K562 (cell line): Measurements from ENCODE around the gene FRK. TPM values are rescaled to one million over a fixed set of nuclear protein-coding genes. Genes with fewer than 3 reads are reported as not detected.

Experiments used
- CEBPZ ChIP-seq: fragments of 150-350 bp; IDR thresholded peaks from 2 replicates; pipeline ENCODE4 v1.6.1; 2014; ENCODE audit warnings: low read depth, mild to moderate bottlenecking, low read length, borderline replicate concordance
- HLTF ChIP-seq: fragments of 450-650 bp; IDR thresholded peaks from 2 replicates; pipeline ENCODE4 v1.6.1; 2016
- HOMEZ ChIP-seq: fragments of 250-450 bp; sonication (Bioruptor Pico); IDR thresholded peaks from 2 replicates; pipeline ENCODE4 v1.4.0; 2020; ENCODE audit warnings: mild to moderate bottlenecking, moderate library complexity
- KLF6 ChIP-seq: fragments of 250-450 bp; sonication (Bioruptor Pico); IDR thresholded peaks from 2 replicates; pipeline ENCODE4 v1.4.0; 2020; ENCODE audit warnings: mild to moderate bottlenecking, moderate library complexity, borderline replicate concordance
- MCM3 ChIP-seq: fragments of 450-650 bp; IDR thresholded peaks from 2 replicates; pipeline ENCODE4 v1.6.1; 2016
- POLR2G ChIP-seq: fragments of 200-400 bp; formaldehyde crosslinking; IDR thresholded peaks from 2 replicates; pipeline ENCODE4 v1.6.1; 2017; ENCODE audit warnings: low read depth, mild to moderate bottlenecking, antibody characterized with exemption, low read length, moderate library complexity
- POLR2H ChIP-seq: IDR thresholded peaks from 2 replicates; pipeline ENCODE4 v1.6.1; 2016; ENCODE audit warnings: missing genetic modification characterization, low read depth, mild to moderate bottlenecking, control low read depth, missing compliant biosample characterization, moderate library complexity
- PURB ChIP-seq: sonication (generic); formaldehyde crosslinking; IDR thresholded peaks from 2 replicates; pipeline ENCODE4 v1.9.0; 2021; ENCODE audit warnings: low read depth, mild to moderate bottlenecking, missing genetic modification reagents
- RBBP5 ChIP-seq: fragments of 200-600 bp; sonication (generic); IDR thresholded peaks from 2 replicates; pipeline ENCODE4 v1.6.1; 2012; ENCODE audit warnings: borderline replicate concordance, mild to moderate bottlenecking, low read length, control low read depth, inconsistent platforms; ENCODE audit not compliant: insufficient read depth, poor library complexity, severe bottlenecking
- SMAD4 ChIP-seq: fragments of 250-450 bp; sonication (Bioruptor Pico); conservative IDR thresholded peaks from 2 replicates; pipeline ENCODE4 v1.8.0; 2021; ENCODE audit warnings: inconsistent platforms, mild to moderate bottlenecking, moderate library complexity
- SMC3 ChIP-seq: conservative IDR thresholded peaks from 2 replicates; pipeline ENCODE4 v1.6.1; 2011; ENCODE audit warnings: low read depth, low read length, improper control_type of control experiment; ENCODE audit not compliant: insufficient read depth
- SRSF3 ChIP-seq: fragments of 200-400 bp; formaldehyde crosslinking; IDR thresholded peaks from 2 replicates; pipeline ENCODE4 v1.6.1; 2016; ENCODE audit warnings: mild to moderate bottlenecking, low read length, moderate library complexity; ENCODE audit not compliant: insufficient read depth
- XRCC3 ChIP-seq: fragments of 450-650 bp; IDR thresholded peaks from 2 replicates; pipeline ENCODE4 v1.6.1; 2017; ENCODE audit warnings: mild to moderate bottlenecking, moderate library complexity
- ZBTB33 ChIP-seq: sonication (generic); formaldehyde crosslinking; IDR thresholded peaks from 2 replicates; pipeline ENCODE4 v1.8.1; 2023; ENCODE audit warnings: mild to moderate bottlenecking, missing genetic modification reagents
- ZBTB8A ChIP-seq: fragments of 450-650 bp; IDR thresholded peaks from 2 replicates; pipeline ENCODE4 v1.6.1; 2018; ENCODE audit warnings: mild to moderate bottlenecking, moderate library complexity; ENCODE audit not compliant: partially characterized antibody
- ZNF124 ChIP-seq: sonication (generic); formaldehyde crosslinking; IDR thresholded peaks from 2 replicates; pipeline ENCODE4 v1.8.1; 2022; ENCODE audit warnings: missing genetic modification reagents
- ZNF445 ChIP-seq: fragments of 250-450 bp; sonication (Bioruptor Pico); IDR thresholded peaks from 2 replicates; pipeline ENCODE4 v1.4.0; 2020; ENCODE audit warnings: low read depth, mild to moderate bottlenecking, moderate library complexity
- polyA plus RNA-seq, 8 experiments: library from polyadenylated mRNA; depleted of rRNA in 4 of 8; stranded (reverse) in 5 of 8; unstranded in 3 of 8; fragments of >200 nt; fragmentation: Nextera tagmentation in 2 of 8; fragmentation: Illumina TruSeq in 1 of 8; extraction: Ambion mirVana in 2 of 8; extraction: Trizol in 1 of 8; gene quantifications; 2 replicates each; pipeline versions ENCODE4 v1.2.1 to v1.2.3, GENCODE V29; 2011 to 2014; ENCODE audit warnings: inconsistent platforms in 1 of 8, missing spikeins in 1 of 8
- total RNA-seq, 7 experiments: library from RNA; depleted of rRNA in 6 of 7; stranded (reverse); fragments of >200 nt in 6 of 7; fragmentation: Illumina TruSeq in 2 of 7; extraction: Trizol in 2 of 7; gene quantifications; 2 replicates each; pipeline versions ENCODE4 v1.2.1 to v1.2.3, GENCODE V29; 2011 to 2021; ENCODE audit warnings: low replicate concordance in 1 of 7
- TF ChIP-seq, protein P1 (sequence below): fragments of 450-650 bp; conservative IDR thresholded peaks from 2 replicates; pipeline ENCODE4 v1.6.1; 2016; ENCODE audit warnings: missing genetic modification characterization, low read depth, mild to moderate bottlenecking, control low read depth, missing compliant biosample characterization

Gene FRK
- total and polyA plus RNA-seq, 9 of the 15 experiments (the other 6 are each of a cell fraction or from before 2014, with no cell fraction given), result 0.01 to 0.29 (median 0.09) TPM

DNA sequence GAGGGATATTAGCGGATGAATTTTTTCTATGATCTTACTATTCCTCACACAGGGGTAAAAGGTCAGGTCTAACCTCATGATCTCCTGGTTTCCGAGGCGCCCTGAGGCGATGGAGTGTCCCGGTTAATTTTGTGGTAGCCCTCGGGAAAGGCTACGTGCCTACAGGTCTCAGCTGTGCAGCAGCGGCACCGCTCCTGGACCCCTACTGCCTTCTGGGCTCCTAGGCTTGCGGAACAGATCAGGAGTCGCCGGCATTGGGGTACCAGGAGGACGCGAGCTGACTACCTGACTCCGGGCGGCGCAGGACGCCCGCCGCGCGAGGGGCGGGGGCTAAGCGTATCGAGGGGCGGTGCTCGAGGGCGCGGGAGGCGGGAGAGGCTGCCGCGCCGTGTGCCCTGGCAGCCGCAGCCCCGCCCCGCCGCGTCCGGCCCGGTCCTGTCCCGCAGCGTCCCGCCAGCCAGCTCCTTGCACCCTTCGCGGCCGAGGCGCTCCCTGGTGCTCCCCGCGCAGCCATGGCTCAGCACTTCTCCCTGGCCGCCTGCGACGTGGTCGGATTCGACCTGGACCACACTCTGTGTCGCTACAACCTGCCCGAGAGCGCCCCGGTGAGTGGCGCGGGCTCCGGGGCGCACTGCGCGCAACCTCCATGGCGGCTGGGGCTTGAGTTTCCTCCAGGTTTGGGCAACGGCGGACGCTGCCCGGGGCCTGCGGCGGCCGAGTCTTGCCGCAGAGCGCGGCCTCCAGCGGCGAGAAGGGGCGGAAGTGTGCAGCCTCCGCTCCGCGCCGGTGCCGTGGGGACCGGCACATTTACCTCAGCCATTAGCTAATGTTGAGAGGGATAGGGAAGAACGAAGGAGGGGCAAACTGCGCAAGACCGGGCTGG, 40.0 kb upstream of the FRK start, which contains the start of gene NT5DC1 (continued):
- TF ChIP-seq SRSF3 (no peak), KLF6 (CRISPR knock-in tag) (no peak), ZNF445 (no peak), ZBTB33 (CRISPR knock-in tag) (peak; percentile 48), HLTF (0 out of 2 replicates have a peak, but pooled peaks have one; percentile 16), MCM3 (no peak), SMC3 (no peak), PURB (CRISPR knock-in tag) (no peak), ZBTB8A (no peak), RBBP5 (peak; percentile 87), XRCC3 (no peak), POLR2H (tag) (peak; percentile 38; the same call in 1 of the 2 replicates), CEBPZ (no peak), SMAD4 (CRISPR knock-in tag) (peak; percentile 61; the same call in 1 of the 2 replicates), HOMEZ (CRISPR knock-in tag) (no peak), POLR2G (peak; percentile 97), ZNF124 (CRISPR knock-in tag) (no peak)
- TF ChIP-seq, protein P1, sequence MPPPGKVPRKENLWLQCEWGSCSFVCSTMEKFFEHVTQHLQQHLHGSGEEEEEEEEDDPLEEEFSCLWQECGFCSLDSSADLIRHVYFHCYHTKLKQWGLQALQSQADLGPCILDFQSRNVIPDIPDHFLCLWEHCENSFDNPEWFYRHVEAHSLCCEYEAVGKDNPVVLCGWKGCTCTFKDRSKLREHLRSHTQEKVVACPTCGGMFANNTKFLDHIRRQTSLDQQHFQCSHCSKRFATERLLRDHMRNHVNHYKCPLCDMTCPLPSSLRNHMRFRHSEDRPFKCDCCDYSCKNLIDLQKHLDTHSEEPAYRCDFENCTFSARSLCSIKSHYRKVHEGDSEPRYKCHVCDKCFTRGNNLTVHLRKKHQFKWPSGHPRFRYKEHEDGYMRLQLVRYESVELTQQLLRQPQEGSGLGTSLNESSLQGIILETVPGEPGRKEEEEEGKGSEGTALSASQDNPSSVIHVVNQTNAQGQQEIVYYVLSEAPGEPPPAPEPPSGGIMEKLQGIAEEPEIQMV (tag), result peak; percentile 84
